Naive thymus-derived CD8-positive, alpha-beta T cell (primary cell): ENCODE measurements around the gene SMIM32. TPM values are rescaled to one million over a fixed set of nuclear protein-coding genes. Genes with fewer than 3 reads are reported as not detected.
A peak's percentile ranks its signal among the peaks of the same experiment; 100 is the strongest.

Source experiments
- ATAC-seq, 2 donors: fragments of 150-1000 bp; cut with Tn5 transposase in 1 of 2; sonication (Bioruptor Pico), chemical (Tn5 transposase) in 1 of 2; 1 replicate in 1 of 2; 2 replicates in 1 of 2; pipeline ENCODE4 v1.10.0; 2021; ENCODE audit warnings: mild to moderate bottlenecking in 2 of 2, moderate library complexity in 2 of 2
- POLR2A ChIA-PET: fragments of 350-600 bp; sonication (Branson Sonifier 250); formaldehyde crosslinking; loops from one replicate; lab custom pipeline; 2021; ENCODE audit warnings: antibody characterized with exemption; lab: Charles Lee
- DNase-seq, 10 donors: peaks; one replicate each; pipeline versions ENCODE4 v3.0.0 to v3.0.0-alpha.2; 2020 to 2022
- H3K27ac Mint-ChIP-seq, 10 donors: one replicate each; pipeline ENCODE4 v1.8.0; 2020 to 2022; ENCODE audit warnings: mild to moderate bottlenecking in 10 of 10, mixed read lengths in 10 of 10, moderate library complexity in 4 of 10, inconsistent platforms in 1 of 10
- H3K27me3 Mint-ChIP-seq, 5 donors: one replicate each; pipeline ENCODE4 v1.8.0; 2021 to 2022; ENCODE audit warnings: mixed read lengths in 5 of 5
- H3K36me3 Mint-ChIP-seq, 3 donors: one replicate each; pipeline ENCODE4 v1.8.0; 2020 to 2022; ENCODE audit warnings: mixed read lengths in 3 of 3, mild to moderate bottlenecking in 2 of 3, inconsistent platforms in 1 of 3
- H3K4me1 Mint-ChIP-seq, 4 donors: one replicate each; pipeline ENCODE4 v1.8.0; 2021 to 2022; ENCODE audit warnings: mixed read lengths in 4 of 4
- H3K4me3 Mint-ChIP-seq, 10 donors: one replicate each; pipeline ENCODE4 v1.8.0; 2020 to 2022; ENCODE audit warnings: mild to moderate bottlenecking in 10 of 10, mixed read lengths in 10 of 10, moderate library complexity in 6 of 10, inconsistent platforms in 1 of 10
- H3K9me3 Mint-ChIP-seq, 9 donors: one replicate each; pipeline ENCODE4 v1.8.0; 2020 to 2022; ENCODE audit warnings: mixed read lengths in 9 of 9, mild to moderate bottlenecking in 3 of 9, inconsistent platforms in 1 of 9, moderate library complexity in 1 of 9
- polyA plus RNA-seq, 3 donors: library from polyadenylated mRNA; unstranded; fragments of 300-500 nt; fragmentation: Illumina TruSeq; gene quantifications; one replicate each; pipeline ENCODE4 v1.2.3, GENCODE V29; 2021
- total RNA-seq, 8 experiments: library from RNA in 2 of 8; stranded (reverse) in 2 of 8; gene quantifications; one replicate each; pipeline ENCODE4 v1.2.3 and lab custom pipeline; 2021 to 2026

The SMIM32 gene
- not detected for total RNA-seq
- not detected for polyA plus RNA-seq
- 0 reads per million in 6 experiments for total RNA-seq (lab: John Stamatoyannopoulos, UW)

- Mint-ChIP-seq H3K4me1 (peaks cover 0 to 6% (median under 1%) of the 10 kb centered on the region in 4 donors), H3K9me3 (peaks cover 0 to 4% (median 0%) of the 10 kb centered on the region in 9 donors), H3K4me3 (peak within 1 kb of the TSS in 1 of 10 donors; percentile 9), H3K27ac (no peak within 1 kb of the TSS), H3K27me3 (peaks cover 15 to 56% (median 51%) of the 10 kb centered on the region in 5 donors), H3K36me3 (peaks cover 0 to 6% (median 0%) of the 10 kb centered on the region in 3 donors)
- POLR2A ChIA-PET: no interaction called here
- DNase-seq (no peak), ATAC-seq (no peak)
These were observed at the start of gene SMIM32 for GRCh38 chr5:136192526-136193321. Gene SMIM32, minus strand, starts transcription at chr5:136193162. Its CDS starts 638 bp downstream, at chr5:136192524.

DNA sequence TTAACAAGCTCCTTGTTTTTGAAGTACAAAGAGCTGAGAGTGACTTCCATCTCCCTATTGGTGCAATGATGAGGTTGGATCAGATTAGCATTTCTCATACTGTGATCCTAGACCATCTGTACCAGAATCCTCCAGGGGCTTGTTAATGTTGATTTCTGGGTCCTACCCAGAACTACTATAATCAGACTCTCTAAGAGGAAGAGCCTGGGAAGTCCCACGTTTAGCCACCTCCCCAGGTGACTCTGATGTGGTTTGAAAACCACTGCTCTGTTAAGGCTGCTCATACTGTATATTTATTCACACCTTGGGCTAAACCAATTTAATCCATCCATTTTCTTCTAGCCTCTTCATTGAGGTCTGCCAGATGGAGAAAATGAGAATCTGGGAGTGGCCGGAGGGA is 49.6 kb upstream of the SMIM32 start:
- peaks cover 2 to 8% (median 3%) of the 10 kb centered on the region in 4 donors for H3K4me1 Mint-ChIP-seq
- peaks cover 1 to 13% (median 12%) of the 10 kb centered on the region in 5 donors for H3K27me3 Mint-ChIP-seq
- POLR2A ChIA-PET: no interaction called here
- DNase-seq (no peak), ATAC-seq (no peak)
- no peaks in the 10 kb centered on the region for H3K9me3 Mint-ChIP-seq
- peak overlapping the region in 1 of 10 donors; percentile 21 for H3K27ac Mint-ChIP-seq
- H3K4me3 Mint-ChIP-seq: no peak overlapping the region
- H3K36me3 Mint-ChIP-seq: no peaks in the 10 kb centered on the region

GRCh38 chr5:136242136-136242535 is 49.2 kb upstream of the SMIM32 start:
- Mint-ChIP-seq H3K27me3 (peaks cover 1 to 12% (median 10%) of the 10 kb centered on the region in 5 donors), H3K27ac (no peak overlapping the region), H3K36me3 (no peaks in the 10 kb centered on the region), H3K9me3 (no peaks in the 10 kb centered on the region), H3K4me3 (no peak overlapping the region), H3K4me1 (peaks cover 2 to 8% (median 3%) of the 10 kb centered on the region in 4 donors)
- POLR2A ChIA-PET: no interaction called here
- DNase-seq (no peak), ATAC-seq (no peak)

DNA sequence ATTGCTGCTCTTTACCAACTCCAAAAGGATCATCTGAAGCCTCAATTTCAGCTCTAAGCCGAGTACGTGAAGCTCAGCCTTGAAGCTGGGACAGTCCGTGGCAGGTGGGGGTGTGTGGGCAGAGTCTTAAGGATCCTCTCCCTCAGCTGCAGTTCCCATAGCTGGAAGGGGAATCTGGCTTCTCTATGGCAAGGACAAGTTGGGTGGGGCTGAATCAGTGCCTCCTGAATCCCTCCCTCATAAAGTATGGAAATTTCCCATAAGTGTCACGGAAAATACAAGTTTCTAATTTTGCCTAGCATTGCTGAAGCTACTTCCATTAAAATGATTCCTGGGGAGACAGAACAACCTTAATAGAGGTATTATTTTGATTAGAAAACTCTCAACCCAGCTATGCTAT is 47.9 kb upstream of the SMIM32 start:
- ATAC-seq (no peak), DNase-seq (no peak)
- Mint-ChIP-seq H3K4me3 (no peak overlapping the region), H3K9me3 (no peaks in the 10 kb centered on the region), H3K27ac (no peak overlapping the region), H3K4me1 (peaks cover 2 to 8% (median 3%) of the 10 kb centered on the region in 4 donors), H3K27me3 (peaks cover 0 to 12% (median 9%) of the 10 kb centered on the region in 5 donors), H3K36me3 (no peaks in the 10 kb centered on the region)
- POLR2A ChIA-PET: no interaction called here

GRCh38 chr5:136236479-136237083 is 43.6 kb upstream of the SMIM32 start:
- H3K4me1 Mint-ChIP-seq: no peaks in the 10 kb centered on the region
- no peaks in the 10 kb centered on the region for H3K9me3 Mint-ChIP-seq
- DNase-seq (no peak), ATAC-seq (no peak)
- peaks cover 0 to 12% (median 8%) of the 10 kb centered on the region in 5 donors for H3K27me3 Mint-ChIP-seq
- H3K4me3 Mint-ChIP-seq: no peak overlapping the region
- no peaks in the 10 kb centered on the region for H3K36me3 Mint-ChIP-seq
- no peak overlapping the region for H3K27ac Mint-ChIP-seq
- POLR2A ChIA-PET: no interaction called here

DNA sequence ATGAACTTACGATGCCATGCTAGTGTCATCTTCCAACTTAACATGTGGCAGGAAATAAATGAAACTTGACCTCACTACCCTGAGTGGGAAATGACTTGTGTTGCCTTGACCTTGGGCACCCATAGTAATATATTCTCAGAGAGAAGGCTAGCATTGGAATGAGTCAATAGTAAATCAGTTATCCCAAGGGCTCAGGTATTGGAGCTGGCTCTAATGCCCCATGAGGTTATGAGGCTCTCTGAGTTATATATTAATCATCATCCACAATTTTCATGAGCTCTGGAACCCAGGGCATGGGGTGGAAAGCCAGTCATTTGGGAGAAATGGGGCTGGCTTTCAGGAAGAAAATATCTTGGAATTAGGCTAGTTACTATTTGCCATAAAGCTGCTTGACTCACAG is 42.4 kb upstream of the SMIM32 start:
- ATAC-seq (no peak), DNase-seq (no peak)
- Mint-ChIP-seq H3K4me1 (no peaks in the 10 kb centered on the region), H3K27me3 (peaks cover 0 to 13% (median 7%) of the 10 kb centered on the region in 5 donors), H3K9me3 (no peaks in the 10 kb centered on the region), H3K36me3 (no peaks in the 10 kb centered on the region), H3K27ac (no peak overlapping the region), H3K4me3 (no peak overlapping the region)
- POLR2A ChIA-PET: no interaction called here

DNA sequence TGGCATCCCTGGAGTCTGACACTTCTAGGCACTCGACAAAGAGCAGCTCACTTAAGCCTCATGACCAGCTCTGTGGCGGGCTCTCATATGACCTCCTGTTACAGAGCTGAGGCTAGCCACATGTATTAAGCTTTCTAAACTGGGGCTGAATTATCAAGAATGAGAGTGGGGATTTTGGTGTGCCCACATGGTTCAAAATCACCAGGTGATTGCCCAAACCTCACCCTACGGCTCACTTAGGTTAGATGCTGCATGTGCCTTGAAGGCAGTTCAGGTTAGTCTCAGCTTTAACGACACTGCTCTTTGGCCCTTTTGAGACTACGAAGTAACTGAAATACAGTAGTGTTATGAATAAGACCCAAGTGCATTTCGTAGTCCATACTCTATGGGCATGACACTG is 39.4 kb upstream of the SMIM32 start:
- peaks cover 0 to 2% (median 0%) of the 10 kb centered on the region in 4 donors for H3K4me1 Mint-ChIP-seq
- no peak overlapping the region for H3K4me3 Mint-ChIP-seq
- DNase-seq (no peak), ATAC-seq (no peak)
- POLR2A ChIA-PET: no interaction called here
- H3K27ac Mint-ChIP-seq: no peak overlapping the region
- H3K36me3 Mint-ChIP-seq: no peaks in the 10 kb centered on the region
- H3K27me3 Mint-ChIP-seq: peaks cover 6 to 27% (median 9%) of the 10 kb centered on the region in 5 donors
- H3K9me3 Mint-ChIP-seq: no peaks in the 10 kb centered on the region

GRCh38 chr5:136230176-136230575 is 37.2 kb upstream of the SMIM32 start:
- Mint-ChIP-seq H3K27me3 (peaks cover 5 to 33% (median 9%) of the 10 kb centered on the region in 5 donors), H3K9me3 (no peaks in the 10 kb centered on the region), H3K36me3 (no peaks in the 10 kb centered on the region), H3K4me3 (no peak overlapping the region), H3K27ac (no peak overlapping the region), H3K4me1 (peaks cover 0 to 2% (median 0%) of the 10 kb centered on the region in 4 donors)
- no peak for ATAC-seq
- DNase-seq: no peak
- POLR2A ChIA-PET: no interaction called here

GRCh38 chr5:136228136-136228757 is 35.3 kb upstream of the SMIM32 start:
- no peak for ATAC-seq
- DNase-seq: no peak
- H3K9me3 Mint-ChIP-seq: peaks cover 0 to 3% (median 0%) of the 10 kb centered on the region in 9 donors
- peaks cover 0 to 2% (median 0%) of the 10 kb centered on the region in 4 donors for H3K4me1 Mint-ChIP-seq
- no peak overlapping the region for H3K4me3 Mint-ChIP-seq
- POLR2A ChIA-PET: no interaction called here
- H3K27me3 Mint-ChIP-seq: peaks cover 11 to 42% (median 16%) of the 10 kb centered on the region in 5 donors
- H3K27ac Mint-ChIP-seq: no peak overlapping the region
- no peaks in the 10 kb centered on the region for H3K36me3 Mint-ChIP-seq

DNA sequence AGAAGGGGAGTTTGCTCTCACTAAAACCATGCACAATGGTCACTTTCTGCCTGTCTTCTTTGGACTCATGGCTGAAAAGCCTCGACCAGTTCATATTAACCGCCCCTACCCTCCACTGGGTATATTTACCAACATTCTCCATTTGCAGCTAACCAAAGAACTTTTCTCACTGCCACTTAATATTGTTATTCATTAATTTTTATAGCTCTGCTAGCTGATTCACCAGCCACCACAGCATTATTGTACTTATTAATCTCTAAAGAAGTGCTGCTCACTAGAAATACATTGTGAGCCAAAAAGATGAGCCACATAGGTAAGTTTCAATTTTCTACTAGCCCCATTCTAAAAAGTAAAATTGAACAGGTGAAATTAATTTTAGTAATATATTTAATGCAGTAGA is 33.4 kb upstream of the SMIM32 start:
- H3K36me3 Mint-ChIP-seq: peaks cover 0 to 12% (median 0%) of the 10 kb centered on the region in 3 donors
- peaks cover 0 to 2% (median 0%) of the 10 kb centered on the region in 4 donors for H3K4me1 Mint-ChIP-seq
- H3K27ac Mint-ChIP-seq: no peak overlapping the region
- ATAC-seq (no peak), DNase-seq (no peak)
- H3K4me3 Mint-ChIP-seq: no peak overlapping the region
- peaks cover 11 to 58% (median 17%) of the 10 kb centered on the region in 5 donors for H3K27me3 Mint-ChIP-seq
- H3K9me3 Mint-ChIP-seq: peaks cover 0 to 11% (median 7%) of the 10 kb centered on the region in 9 donors
- POLR2A ChIA-PET: no interaction called here

DNA sequence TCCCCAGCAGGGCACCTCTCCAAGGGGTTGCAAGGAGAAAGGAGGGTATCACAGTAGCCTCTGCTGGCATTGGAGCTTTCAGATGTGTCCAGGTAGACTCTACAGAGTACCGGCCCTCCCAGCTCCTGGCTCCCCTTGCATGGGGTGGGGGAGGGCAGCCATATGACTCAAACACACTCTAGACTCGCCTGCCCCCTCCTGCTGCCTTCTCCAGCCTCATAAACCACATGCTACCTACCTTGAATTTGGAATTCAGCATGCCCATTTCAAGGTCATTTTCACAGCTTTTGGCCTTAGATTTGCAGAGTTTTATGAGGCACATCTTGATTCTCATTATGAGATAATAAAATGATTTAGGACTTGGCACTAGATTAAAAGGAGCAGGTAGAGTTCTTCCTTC is 32.8 kb upstream of the SMIM32 start:
- Mint-ChIP-seq H3K4me3 (no peak overlapping the region), H3K9me3 (peaks cover 0 to 16% (median 11%) of the 10 kb centered on the region in 9 donors), H3K27me3 (peaks cover 11 to 64% (median 20%) of the 10 kb centered on the region in 5 donors), H3K27ac (no peak overlapping the region), H3K4me1 (peaks cover 0 to 2% (median 0%) of the 10 kb centered on the region in 4 donors), H3K36me3 (peaks cover 0 to 17% (median 0%) of the 10 kb centered on the region in 3 donors)
- POLR2A ChIA-PET: no interaction called here
- ATAC-seq: no peak
- DNase-seq: no peak

- Mint-ChIP-seq H3K4me1 (no peaks in the 10 kb centered on the region), H3K27ac (no peak overlapping the region), H3K9me3 (peaks cover 0 to 38% (median 16%) of the 10 kb centered on the region in 9 donors), H3K36me3 (peaks cover 0 to 17% (median 0%) of the 10 kb centered on the region in 3 donors), H3K4me3 (no peak overlapping the region), H3K27me3 (peaks cover 4 to 40% (median 14%) of the 10 kb centered on the region in 5 donors)
- DNase-seq (no peak), ATAC-seq (no peak)
- POLR2A ChIA-PET: no interaction called here
These were observed 29.7 kb upstream of the SMIM32 start for GRCh38 chr5:136222580-136223235.
